Sigmoid colon (tissue), 7 donors: ENCODE measurements around the gene ACY1. TPM values are rescaled to one million over a fixed set of nuclear protein-coding genes. Genes with fewer than 3 reads are reported as not detected.
A peak's percentile ranks its signal among the peaks of the same experiment; 100 is the strongest.

Experiments
- DNase-seq: peaks from one replicate; pipeline ENCODE4 v3.0.0-alpha.2; 2019
- H3K27ac ChIP-seq, 4 donors: fragments of 200-600 bp; sonication (generic); one replicate each; pipeline ENCODE4 v1.5.1; 2016 to 2019; ENCODE audit warnings: mild to moderate bottlenecking in 1 of 4
- H3K27me3 ChIP-seq, 3 donors: fragments of 200-600 bp; sonication (generic); one replicate each; pipeline ENCODE4 v1.5.1; 2019; ENCODE audit warnings: mild to moderate bottlenecking in 1 of 3
- H3K36me3 ChIP-seq, 4 donors: fragments of 200-600 bp; sonication (generic); one replicate each; pipeline ENCODE4 v1.5.1; 2016 to 2019
- H3K4me1 ChIP-seq, 4 donors: fragments of 200-600 bp; sonication (generic); one replicate each; pipeline ENCODE4 v1.5.1; 2017 to 2019
- H3K4me3 ChIP-seq, 4 donors: fragments of 200-600 bp; sonication (generic); one replicate each; pipeline ENCODE4 v1.5.1; 2017 to 2019; ENCODE audit warnings: mild to moderate bottlenecking in 2 of 4, moderate library complexity in 1 of 4
- H3K9me3 ChIP-seq, 4 donors: fragments of 200-600 bp in 3 of 4; sonication (generic) in 3 of 4; one replicate each; pipeline versions ENCODE4 v1.5.1 to v1.6.1; 2013 to 2019
- CTCF ChIP-seq, 4 experiments: fragments of 450-650 bp in 3 of 4; fragments of 200-600 bp in 1 of 4; IDR thresholded peaks; one replicate each; pipeline ENCODE4 v1.5.1; 2016 to 2019; ENCODE audit warnings: antibody characterized with exemption in 4 of 4, mild to moderate bottlenecking in 3 of 4, moderate library complexity in 2 of 4
- EP300 ChIP-seq, 4 donors: sonication (generic); formaldehyde crosslinking; IDR thresholded peaks; one replicate each; pipeline ENCODE4 v1.6.1; 2017; ENCODE audit warnings: antibody characterized with exemption in 4 of 4
- POLR2A ChIP-seq, 2 donors: fragments of 450-650 bp; IDR thresholded peaks; one replicate each; pipeline ENCODE4 v1.6.1; 2016; ENCODE audit warnings: antibody characterized with exemption in 2 of 2, mild to moderate bottlenecking in 2 of 2, moderate library complexity in 2 of 2
- POLR2AphosphoS5 ChIP-seq, 4 donors: sonication (generic); formaldehyde crosslinking; IDR thresholded peaks; one replicate each; pipeline ENCODE4 v1.6.1; 2017; ENCODE audit warnings: antibody characterized with exemption in 4 of 4
- WGBS, 2 donors: extraction: QIAGEN DNeasy Blood & Tissue Kit; methylation state at CpG; one replicate each; pipeline ENCODE4 v1.1.7; 2013; 5-methylcytosine and 5-hydroxymethylcytosine counted together
- intact Hi-C: fragments of 100-400 bp; cut with DNase I; formaldehyde crosslinking; loops from one replicate; pipeline ENCODE4 v1.15.1; 2023
- polyA plus RNA-seq, 3 donors: library from polyadenylated mRNA; stranded (reverse); fragments of 200-250 nt; gene quantifications; one replicate each; pipeline ENCODE4 v1.2.3, GENCODE V29; 2013
- total RNA-seq, 4 donors: library from RNA; depleted of rRNA; stranded (reverse); fragments of >200 nt; gene quantifications; one replicate each; pipeline ENCODE4 v1.1.0, GENCODE V29; 2016
- donor health status: healthy with polysubstance abuse.
- donor health status: Bipolar disorder and iron deficiency.
- donor health status: healthy.

Gene ACY1
- total and polyA plus RNA-seq, 7 donors: 1.4 to 279 (median 25.3) TPM

- peaks cover 0 to 56% (median 42%) of the 10 kb centered on the region in 4 donors for H3K4me1 ChIP-seq
- no peaks in the 10 kb centered on the region for H3K9me3 ChIP-seq
- H3K36me3 ChIP-seq: peaks cover 0 to 14% (median 7%) of the 10 kb centered on the region in 4 donors
- H3K4me3 ChIP-seq: no peak overlapping the region
- H3K27ac ChIP-seq: peak overlapping the region in 1 of 4 donors; percentile 31
- no peak for TF ChIP-seq EP300 (IDR thresholded peaks at IDR 0.05)
- no peak for TF ChIP-seq POLR2AphosphoS5 (IDR thresholded peaks at IDR 0.05)
- TF ChIP-seq POLR2A (IDR thresholded peaks at IDR 0.05): no peak
- TF ChIP-seq CTCF (IDR thresholded peaks at IDR 0.05): no peak
- H3K27me3 ChIP-seq: no peaks in the 10 kb centered on the region
- 73 to 74% methylated on average over 4 of the region's 4 CpGs for WGBS, 2 donors
- intact Hi-C loops: loop anchor here (10.0 kb wide), 1 partner anchor 570 kb away; the partner anchor contains the start of gene RBM15B
- DNase-seq: no peak
Measured at GRCh38 chr3:51964521-51964920, 18.8 kb upstream of the ACY1 start.

- H3K4me3 ChIP-seq: peak overlapping the region in 3 of 4 donors; percentile 74 to 95 (median 87)
- 80 to 92% methylated on average over 2 of the region's 2 CpGs for WGBS, 2 donors
- intact Hi-C loops: loop anchor here (10.0 kb wide), 1 partner anchor 571 kb away; the partner anchor contains the start of gene RBM15B
- H3K9me3 ChIP-seq: no peaks in the 10 kb centered on the region
- peak overlapping the region; percentile 92 to 99 (median 94) for H3K27ac ChIP-seq
- H3K36me3 ChIP-seq: peaks cover 0 to 2% (median 0%) of the 10 kb centered on the region in 4 donors
- TF ChIP-seq POLR2A (IDR thresholded peaks at IDR 0.05) (no peak), CTCF (IDR thresholded peaks at IDR 0.05) (no peak), EP300 (IDR thresholded peaks at IDR 0.05) (no peak), POLR2AphosphoS5 (IDR thresholded peaks at IDR 0.05) (no peak)
- H3K27me3 ChIP-seq: no peaks in the 10 kb centered on the region
- DNase-seq: no peak
- H3K4me1 ChIP-seq: peaks cover 0 to 56% (median 42%) of the 10 kb centered on the region in 4 donors
Measured at GRCh38 chr3:51966016-51966415, 17.3 kb upstream of the ACY1 start.

- no peaks in the 10 kb centered on the region for H3K27me3 ChIP-seq
- H3K36me3 ChIP-seq: no peaks in the 10 kb centered on the region
- no peak for TF ChIP-seq POLR2AphosphoS5 (IDR thresholded peaks at IDR 0.05)
- no peak for TF ChIP-seq CTCF (IDR thresholded peaks at IDR 0.05)
- no peak for TF ChIP-seq EP300 (IDR thresholded peaks at IDR 0.05)
- no peak for TF ChIP-seq POLR2A (IDR thresholded peaks at IDR 0.05)
- peak overlapping the region; percentile 92 to 99 (median 94) for H3K27ac ChIP-seq
- 73 to 74% methylated on average over 5 of the region's 5 CpGs for WGBS, 2 donors
- intact Hi-C loops: loop anchor here (10.0 kb wide), 1 partner anchor 572 kb away; the partner anchor contains the start of gene RBM15B
- peaks cover 0 to 56% (median 42%) of the 10 kb centered on the region in 4 donors for H3K4me1 ChIP-seq
- no peaks in the 10 kb centered on the region for H3K9me3 ChIP-seq
- peak overlapping the region; percentile 46 to 95 (median 80) for H3K4me3 ChIP-seq
- DNase-seq: no peak
Measured at GRCh38 chr3:51966486-51966885, 16.8 kb upstream of the ACY1 start.

- WGBS, 2 donors: 4 to 6% methylated on average over 33 of the region's 33 CpGs
- no peaks in the 10 kb centered on the region for H3K27me3 ChIP-seq
- DNase-seq: no peak
- H3K36me3 ChIP-seq: no peaks in the 10 kb centered on the region
- intact Hi-C loops: loop anchor here (1.0 to 10.0 kb wide), 2 partner anchors 25 to 572 kb away; partner anchors contain the start of genes PARP3 and RBM15B
- TF ChIP-seq EP300 (IDR thresholded peaks at IDR 0.05) (no peak), POLR2AphosphoS5 (IDR thresholded peaks at IDR 0.05) (no peak), POLR2A (IDR thresholded peaks at IDR 0.05) (no peak), CTCF (IDR thresholded peaks at IDR 0.05) (no peak)
- H3K27ac ChIP-seq: peak overlapping the region; percentile 92 to 99 (median 94)
- peak overlapping the region; percentile 46 to 95 (median 80) for H3K4me3 ChIP-seq
- H3K4me1 ChIP-seq: peaks cover 0 to 56% (median 42%) of the 10 kb centered on the region in 4 donors
- no peaks in the 10 kb centered on the region for H3K9me3 ChIP-seq
Measured at GRCh38 chr3:51966922-51967383, 16.4 kb upstream of the ACY1 start.
